ENCODE results near the gene GSTA5.

DNA sequence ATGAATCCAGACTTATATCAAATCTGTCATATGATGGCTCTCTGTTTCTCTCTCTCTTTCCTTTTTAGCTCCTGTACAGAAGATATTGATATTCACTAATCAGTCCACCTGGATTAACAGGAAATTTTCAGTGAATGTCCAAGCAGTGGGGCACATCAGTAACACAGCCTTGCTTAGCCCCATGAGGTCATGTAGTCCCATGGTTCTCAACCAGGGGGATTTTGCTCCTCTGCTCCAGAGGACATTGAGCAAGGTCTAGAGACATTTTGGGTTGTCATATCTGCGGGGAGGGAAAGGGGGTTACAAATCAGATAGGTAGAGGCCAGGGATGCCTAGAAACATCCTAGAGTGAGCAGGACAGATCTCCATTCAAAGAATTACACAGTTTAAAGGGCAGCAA, 37.8 kb downstream of the GSTA5 start:
- TF ChIP-seq, protein P1, sequence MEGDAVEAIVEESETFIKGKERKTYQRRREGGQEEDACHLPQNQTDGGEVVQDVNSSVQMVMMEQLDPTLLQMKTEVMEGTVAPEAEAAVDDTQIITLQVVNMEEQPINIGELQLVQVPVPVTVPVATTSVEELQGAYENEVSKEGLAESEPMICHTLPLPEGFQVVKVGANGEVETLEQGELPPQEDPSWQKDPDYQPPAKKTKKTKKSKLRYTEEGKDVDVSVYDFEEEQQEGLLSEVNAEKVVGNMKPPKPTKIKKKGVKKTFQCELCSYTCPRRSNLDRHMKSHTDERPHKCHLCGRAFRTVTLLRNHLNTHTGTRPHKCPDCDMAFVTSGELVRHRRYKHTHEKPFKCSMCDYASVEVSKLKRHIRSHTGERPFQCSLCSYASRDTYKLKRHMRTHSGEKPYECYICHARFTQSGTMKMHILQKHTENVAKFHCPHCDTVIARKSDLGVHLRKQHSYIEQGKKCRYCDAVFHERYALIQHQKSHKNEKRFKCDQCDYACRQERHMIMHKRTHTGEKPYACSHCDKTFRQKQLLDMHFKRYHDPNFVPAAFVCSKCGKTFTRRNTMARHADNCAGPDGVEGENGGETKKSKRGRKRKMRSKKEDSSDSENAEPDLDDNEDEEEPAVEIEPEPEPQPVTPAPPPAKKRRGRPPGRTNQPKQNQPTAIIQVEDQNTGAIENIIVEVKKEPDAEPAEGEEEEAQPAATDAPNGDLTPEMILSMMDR (IDR thresholded peaks at IDR 0.05), result no peak
- no peak for TF ChIP-seq POLR2A (IDR thresholded peaks at IDR 0.05)
